ENCODE data around the gene CTRB2. TPM values are rescaled to one million over a fixed set of nuclear protein-coding genes. Genes with fewer than 3 reads are reported as not detected.

Gene CTRB2
- total and polyA plus RNA-seq, 4 donors = 0.09 to 0.33 TPM; not detected in 2

DNA sequence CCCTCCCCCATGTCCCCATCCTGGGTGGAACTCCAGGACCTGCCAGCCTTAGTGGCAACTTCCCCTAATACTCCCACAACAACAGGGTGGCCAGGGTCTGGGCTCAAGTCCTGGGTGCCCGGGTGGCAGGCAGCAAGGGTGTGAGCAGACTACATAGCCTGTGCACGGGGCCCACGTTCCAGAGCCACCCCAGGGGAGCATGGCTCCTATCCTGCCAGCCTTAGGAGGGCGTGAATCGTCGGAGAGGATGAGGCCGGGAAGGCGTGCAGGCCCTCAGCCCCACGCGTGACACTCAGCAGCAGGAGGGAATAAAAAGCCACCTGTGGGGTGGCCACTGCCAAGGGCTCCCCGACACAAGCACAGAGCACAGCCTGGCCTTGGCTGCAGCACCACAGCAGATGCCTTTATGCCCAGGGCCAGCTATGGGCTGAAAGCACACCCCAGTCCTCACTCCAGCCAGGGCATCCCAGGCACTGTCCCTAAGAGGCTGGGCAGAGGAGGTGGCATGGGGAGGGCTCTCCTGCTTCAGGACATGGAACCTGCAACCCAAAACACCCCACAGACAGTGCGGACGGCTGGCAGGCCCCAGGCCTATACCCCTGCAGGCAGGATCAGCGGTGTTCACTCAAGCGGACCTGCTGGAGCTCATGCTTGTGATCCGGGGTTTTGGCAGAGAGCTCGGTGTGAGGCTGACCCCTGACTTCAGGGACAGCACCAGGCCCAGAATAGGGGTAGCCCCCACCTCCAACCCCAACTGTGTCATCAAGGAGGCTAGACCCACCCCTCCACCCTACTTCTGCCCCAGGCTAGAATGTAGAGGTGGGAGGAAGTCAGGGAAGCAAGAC, 41.8 kb upstream of the CTRB2 start:
- Histone ChIP-seq H3K4me1 (ENCODE audit: control insufficient read depth in 4 of 4, insufficient read depth in 4 of 4, low read length in 3 of 4) (peaks cover 30 to 74% (median 48%) of the 10 kb centered on the region in 4 donors), H3K9me3 (ENCODE audit: control insufficient read depth in 4 of 4, low read length in 3 of 4) (no peaks in the 10 kb centered on the region), H3K36me3 (ENCODE audit: control insufficient read depth in 4 of 4, insufficient read depth in 3 of 4, low read depth in 1 of 4, low read length in 3 of 4) (no peaks in the 10 kb centered on the region), H3K9ac (ENCODE audit: low read depth in 1 of 2, low read length in 2 of 2) (no peak overlapping the region), H3K27me3 (ENCODE audit: control insufficient read depth in 4 of 4, insufficient read depth in 4 of 4, low read length in 3 of 4) (no peaks in the 10 kb centered on the region), H3K27ac (ENCODE audit: low read depth in 1 of 2, low read length in 2 of 2) (peak overlapping the region; percentile 51 to 87), H3K4me3 (ENCODE audit: low read depth in 1 of 3, low read length in 3 of 3) (no peak overlapping the region)
- WGBS = 80% methylated on average over 17 of the region's 17 CpGs
- no peak for DNase-seq (ENCODE audit: low spot score)
- TF ChIP-seq FOXA1 (IDR thresholded peaks at IDR 0.05) = no peak
- TF ChIP-seq TAF1 (conservative IDR thresholded peaks at IDR 0.05) = no peak
- TF ChIP-seq, protein P1, sequence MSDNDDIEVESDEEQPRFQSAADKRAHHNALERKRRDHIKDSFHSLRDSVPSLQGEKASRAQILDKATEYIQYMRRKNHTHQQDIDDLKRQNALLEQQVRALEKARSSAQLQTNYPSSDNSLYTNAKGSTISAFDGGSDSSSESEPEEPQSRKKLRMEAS (IDR thresholded peaks at IDR 0.05) = no peak
- TF ChIP-seq, protein P2, sequence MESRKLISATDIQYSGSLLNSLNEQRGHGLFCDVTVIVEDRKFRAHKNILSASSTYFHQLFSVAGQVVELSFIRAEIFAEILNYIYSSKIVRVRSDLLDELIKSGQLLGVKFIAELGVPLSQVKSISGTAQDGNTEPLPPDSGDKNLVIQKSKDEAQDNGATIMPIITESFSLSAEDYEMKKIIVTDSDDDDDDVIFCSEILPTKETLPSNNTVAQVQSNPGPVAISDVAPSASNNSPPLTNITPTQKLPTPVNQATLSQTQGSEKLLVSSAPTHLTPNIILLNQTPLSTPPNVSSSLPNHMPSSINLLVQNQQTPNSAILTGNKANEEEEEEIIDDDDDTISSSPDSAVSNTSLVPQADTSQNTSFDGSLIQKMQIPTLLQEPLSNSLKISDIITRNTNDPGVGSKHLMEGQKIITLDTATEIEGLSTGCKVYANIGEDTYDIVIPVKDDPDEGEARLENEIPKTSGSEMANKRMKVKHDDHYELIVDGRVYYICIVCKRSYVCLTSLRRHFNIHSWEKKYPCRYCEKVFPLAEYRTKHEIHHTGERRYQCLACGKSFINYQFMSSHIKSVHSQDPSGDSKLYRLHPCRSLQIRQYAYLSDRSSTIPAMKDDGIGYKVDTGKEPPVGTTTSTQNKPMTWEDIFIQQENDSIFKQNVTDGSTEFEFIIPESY (IDR thresholded peaks at IDR 0.05) = no peak
- TF ChIP-seq JUND (IDR thresholded peaks at IDR 0.05) = no peak
- no peak for TF ChIP-seq NR2F2 (IDR thresholded peaks at IDR 0.05)
- TF ChIP-seq FOXA2 (IDR thresholded peaks at IDR 0.05) = no peak
- no peak for TF ChIP-seq YY1 (IDR thresholded peaks at IDR 0.05)
- TF ChIP-seq EGR1 (IDR thresholded peaks at IDR 0.05; ENCODE audit: low read depth in 2 of 2) = no peak
- no peak for TF ChIP-seq RXRA (IDR thresholded peaks at IDR 0.05)
- TF ChIP-seq RAD21 (IDR thresholded peaks at IDR 0.05) = no peak
- TF ChIP-seq, protein P3, sequence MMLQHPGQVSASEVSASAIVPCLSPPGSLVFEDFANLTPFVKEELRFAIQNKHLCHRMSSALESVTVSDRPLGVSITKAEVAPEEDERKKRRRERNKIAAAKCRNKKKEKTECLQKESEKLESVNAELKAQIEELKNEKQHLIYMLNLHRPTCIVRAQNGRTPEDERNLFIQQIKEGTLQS (IDR thresholded peaks at IDR 0.05) = no peak
- no peak for TF ChIP-seq HNF4G (IDR thresholded peaks at IDR 0.05)
- TF ChIP-seq HNF4A (conservative IDR thresholded peaks at IDR 0.05) = no peak
- TF ChIP-seq SP1 (IDR thresholded peaks at IDR 0.05) = no peak
- no peak for TF ChIP-seq GABPA (IDR thresholded peaks at IDR 0.05 in 1 of 2, conservative IDR thresholded peaks at IDR 0.05 in 1 of 2)

DNA sequence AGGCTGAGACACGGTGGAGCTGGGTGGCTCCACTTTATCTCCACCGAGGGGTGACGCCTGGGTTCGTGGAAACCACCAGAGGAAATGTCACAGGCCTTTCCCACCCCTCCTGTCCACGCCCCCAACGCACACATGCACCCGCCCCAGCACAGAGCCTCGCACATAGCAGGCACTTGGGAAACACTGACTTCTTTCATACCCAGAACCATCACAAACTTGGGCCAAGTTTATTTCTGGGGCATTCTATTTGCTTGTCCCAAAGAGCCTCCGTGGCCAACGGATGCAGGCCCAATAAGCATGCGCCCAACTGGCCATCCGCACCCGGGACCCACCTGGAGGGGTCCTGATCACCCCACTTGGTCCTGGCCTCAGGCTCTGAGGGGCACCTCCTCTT, 41.2 kb upstream of the CTRB2 start:
- H3K27me3 ChIP-seq (ENCODE audit: control insufficient read depth in 4 of 4, insufficient read depth in 4 of 4, low read length in 3 of 4) = no peaks in the 10 kb centered on the region
- WGBS = 60% methylated on average over 13 of the region's 13 CpGs
- H3K4me3 ChIP-seq (ENCODE audit: low read depth in 1 of 3, low read length in 3 of 3) = no peak overlapping the region
- peak overlapping the region; percentile 51 to 87 for H3K27ac ChIP-seq (ENCODE audit: low read depth in 1 of 2, low read length in 2 of 2)
- peaks cover 27 to 72% (median 47%) of the 10 kb centered on the region in 4 donors for H3K4me1 ChIP-seq (ENCODE audit: control insufficient read depth in 4 of 4, insufficient read depth in 4 of 4, low read length in 3 of 4)
- no peaks in the 10 kb centered on the region for H3K9me3 ChIP-seq (ENCODE audit: control insufficient read depth in 4 of 4, low read length in 3 of 4)
- peak; percentile 21 for TF ChIP-seq NR2F2 (IDR thresholded peaks at IDR 0.05)
- TF ChIP-seq RXRA (IDR thresholded peaks at IDR 0.05) = peak in 1 of 2 donors; percentile 10
- TF ChIP-seq FOXA2 (IDR thresholded peaks at IDR 0.05) = no peak
- no peak for DNase-seq (ENCODE audit: low spot score)
- no peak overlapping the region for H3K9ac ChIP-seq (ENCODE audit: low read depth in 1 of 2, low read length in 2 of 2)
- no peaks in the 10 kb centered on the region for H3K36me3 ChIP-seq (ENCODE audit: control insufficient read depth in 4 of 4, insufficient read depth in 3 of 4, low read depth in 1 of 4, low read length in 3 of 4)

DNA sequence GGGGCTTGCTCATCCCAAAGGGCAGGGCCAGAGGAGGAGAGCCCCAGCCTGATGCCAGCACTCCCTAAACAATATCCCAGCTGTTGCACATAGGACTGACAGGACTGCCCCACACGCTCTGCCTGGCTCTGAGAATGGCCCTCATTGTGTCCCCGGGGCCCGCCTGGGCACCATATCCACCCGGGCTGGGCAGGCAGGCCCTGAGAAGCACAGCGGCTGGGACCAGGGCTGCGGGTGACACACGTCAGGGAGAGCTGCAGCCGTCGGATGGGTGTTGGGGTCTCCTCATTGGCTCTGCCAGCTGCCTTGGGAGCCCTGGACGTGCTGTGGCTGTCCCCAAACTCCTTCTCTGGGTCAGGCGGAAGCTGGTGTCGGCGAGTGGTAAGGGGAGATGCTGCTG, 40.3 kb upstream of the CTRB2 start:
- H3K4me3 ChIP-seq (ENCODE audit: low read depth in 1 of 3, low read length in 3 of 3) = no peak overlapping the region
- 91% methylated on average over 13 of the region's 13 CpGs for WGBS
- H3K4me1 ChIP-seq (ENCODE audit: control insufficient read depth in 4 of 4, insufficient read depth in 4 of 4, low read length in 3 of 4) = peaks cover 20 to 64% (median 41%) of the 10 kb centered on the region in 4 donors
- H3K27me3 ChIP-seq (ENCODE audit: control insufficient read depth in 4 of 4, insufficient read depth in 4 of 4, low read length in 3 of 4) = no peaks in the 10 kb centered on the region
- no peak overlapping the region for H3K9ac ChIP-seq (ENCODE audit: low read depth in 1 of 2, low read length in 2 of 2)
- no peaks in the 10 kb centered on the region for H3K9me3 ChIP-seq (ENCODE audit: control insufficient read depth in 4 of 4, low read length in 3 of 4)
- H3K27ac ChIP-seq (ENCODE audit: low read depth in 1 of 2, low read length in 2 of 2) = peak overlapping the region; percentile 87 to 89
- H3K36me3 ChIP-seq (ENCODE audit: control insufficient read depth in 4 of 4, insufficient read depth in 3 of 4, low read depth in 1 of 4, low read length in 3 of 4) = peaks cover 0 to 3% (median 1%) of the 10 kb centered on the region in 4 donors
- no peak for DNase-seq (ENCODE audit: low spot score)
- TF ChIP-seq TAF1 (conservative IDR thresholded peaks at IDR 0.05) = no peak
- TF ChIP-seq, protein P3 (IDR thresholded peaks at IDR 0.05) = no peak
- TF ChIP-seq, protein P4, sequence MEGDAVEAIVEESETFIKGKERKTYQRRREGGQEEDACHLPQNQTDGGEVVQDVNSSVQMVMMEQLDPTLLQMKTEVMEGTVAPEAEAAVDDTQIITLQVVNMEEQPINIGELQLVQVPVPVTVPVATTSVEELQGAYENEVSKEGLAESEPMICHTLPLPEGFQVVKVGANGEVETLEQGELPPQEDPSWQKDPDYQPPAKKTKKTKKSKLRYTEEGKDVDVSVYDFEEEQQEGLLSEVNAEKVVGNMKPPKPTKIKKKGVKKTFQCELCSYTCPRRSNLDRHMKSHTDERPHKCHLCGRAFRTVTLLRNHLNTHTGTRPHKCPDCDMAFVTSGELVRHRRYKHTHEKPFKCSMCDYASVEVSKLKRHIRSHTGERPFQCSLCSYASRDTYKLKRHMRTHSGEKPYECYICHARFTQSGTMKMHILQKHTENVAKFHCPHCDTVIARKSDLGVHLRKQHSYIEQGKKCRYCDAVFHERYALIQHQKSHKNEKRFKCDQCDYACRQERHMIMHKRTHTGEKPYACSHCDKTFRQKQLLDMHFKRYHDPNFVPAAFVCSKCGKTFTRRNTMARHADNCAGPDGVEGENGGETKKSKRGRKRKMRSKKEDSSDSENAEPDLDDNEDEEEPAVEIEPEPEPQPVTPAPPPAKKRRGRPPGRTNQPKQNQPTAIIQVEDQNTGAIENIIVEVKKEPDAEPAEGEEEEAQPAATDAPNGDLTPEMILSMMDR (IDR thresholded peaks at IDR 0.05; ENCODE audit: low read depth, low read length, missing input control) = no peak
- TF ChIP-seq GABPA (IDR thresholded peaks at IDR 0.05 in 1 of 2, conservative IDR thresholded peaks at IDR 0.05 in 1 of 2) = no peak
- no peak for TF ChIP-seq RAD21 (IDR thresholded peaks at IDR 0.05)
- TF ChIP-seq EGR1 (IDR thresholded peaks at IDR 0.05; ENCODE audit: low read depth in 2 of 2) = no peak
- TF ChIP-seq FOXA1 (IDR thresholded peaks at IDR 0.05) = no peak
- no peak for TF ChIP-seq RXRA (IDR thresholded peaks at IDR 0.05)
- TF ChIP-seq, protein P5, sequence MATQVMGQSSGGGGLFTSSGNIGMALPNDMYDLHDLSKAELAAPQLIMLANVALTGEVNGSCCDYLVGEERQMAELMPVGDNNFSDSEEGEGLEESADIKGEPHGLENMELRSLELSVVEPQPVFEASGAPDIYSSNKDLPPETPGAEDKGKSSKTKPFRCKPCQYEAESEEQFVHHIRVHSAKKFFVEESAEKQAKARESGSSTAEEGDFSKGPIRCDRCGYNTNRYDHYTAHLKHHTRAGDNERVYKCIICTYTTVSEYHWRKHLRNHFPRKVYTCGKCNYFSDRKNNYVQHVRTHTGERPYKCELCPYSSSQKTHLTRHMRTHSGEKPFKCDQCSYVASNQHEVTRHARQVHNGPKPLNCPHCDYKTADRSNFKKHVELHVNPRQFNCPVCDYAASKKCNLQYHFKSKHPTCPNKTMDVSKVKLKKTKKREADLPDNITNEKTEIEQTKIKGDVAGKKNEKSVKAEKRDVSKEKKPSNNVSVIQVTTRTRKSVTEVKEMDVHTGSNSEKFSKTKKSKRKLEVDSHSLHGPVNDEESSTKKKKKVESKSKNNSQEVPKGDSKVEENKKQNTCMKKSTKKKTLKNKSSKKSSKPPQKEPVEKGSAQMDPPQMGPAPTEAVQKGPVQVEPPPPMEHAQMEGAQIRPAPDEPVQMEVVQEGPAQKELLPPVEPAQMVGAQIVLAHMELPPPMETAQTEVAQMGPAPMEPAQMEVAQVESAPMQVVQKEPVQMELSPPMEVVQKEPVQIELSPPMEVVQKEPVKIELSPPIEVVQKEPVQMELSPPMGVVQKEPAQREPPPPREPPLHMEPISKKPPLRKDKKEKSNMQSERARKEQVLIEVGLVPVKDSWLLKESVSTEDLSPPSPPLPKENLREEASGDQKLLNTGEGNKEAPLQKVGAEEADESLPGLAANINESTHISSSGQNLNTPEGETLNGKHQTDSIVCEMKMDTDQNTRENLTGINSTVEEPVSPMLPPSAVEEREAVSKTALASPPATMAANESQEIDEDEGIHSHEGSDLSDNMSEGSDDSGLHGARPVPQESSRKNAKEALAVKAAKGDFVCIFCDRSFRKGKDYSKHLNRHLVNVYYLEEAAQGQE (IDR thresholded peaks at IDR 0.05) = no peak

Measured in liver (tissue), 9 donors.